Mucosa of descending colon (tissue), 3 donors: Measurements from ENCODE around the gene OR2AT4. TPM values are rescaled to one million over a fixed set of nuclear protein-coding genes. Genes with fewer than 3 reads are reported as not detected.

Experiments used
- ATAC-seq: fragments of 200-7000 bp; cut with Tn5 transposase; one replicate; pipeline ENCODE4 v1.9.1; 2020; ENCODE audit warnings: mild to moderate bottlenecking, moderate library complexity
- DNase-seq, 3 donors: peaks; one replicate each; pipeline ENCODE4 v3.0.0-alpha.2; 2020
- H3K36me3 ChIP-seq: fragments of 200-600 bp; one replicate; pipeline ENCODE4 v1.8.0; 2021; ENCODE audit warnings: low read depth, mild to moderate bottlenecking
- H3K4me1 ChIP-seq: fragments of 200-600 bp; one replicate; pipeline ENCODE4 v1.8.0; 2021; ENCODE audit warnings: low read depth, mild to moderate bottlenecking
- H3K4me3 ChIP-seq: fragments of 200-600 bp; one replicate; pipeline ENCODE4 v1.8.0; 2021; ENCODE audit warnings: mild to moderate bottlenecking
- H3K9me3 ChIP-seq: fragments of 200-600 bp; one replicate; pipeline ENCODE4 v1.8.0; 2021; ENCODE audit warnings: mild to moderate bottlenecking
- intact Hi-C, 2 donors: fragments of 100-400 bp; cut with DNase I in 1 of 2; cut with micrococcal nuclease in 1 of 2; formaldehyde crosslinking; loops; one replicate each; pipeline versions ENCODE4 v1.11.0 to v1.11.1; 2022; cut with DNase I, micrococcal nuclease
- total RNA-seq, 3 donors: library from RNA; stranded (reverse); fragmentation: NEBNext Ultra II Directional in 2 of 3; extraction: Animal tissue kit (Norgen Biotek cat#: 25700) in 2 of 3; gene quantifications; one replicate each; pipeline versions ENCODE4 v1.2.1 to v1.2.4, GENCODE V29; 2021 to 2023
- TF ChIP-seq, protein P1 (sequence below): fragments of 200-600 bp; IDR thresholded peaks from one replicate; pipeline ENCODE4 v1.8.0; 2022; ENCODE audit warnings: antibody characterized with exemption, mild to moderate bottlenecking
- donor health status: DM: no; HTN: no; CAD: no; lungs with moderate emphysema.
- donor health status: DM: no; HTN: no; CAD: no.
- donor health status: DM: no; HTN: yes; CAD: no.

OR2AT4 gene
- total RNA-seq, 3 donors from 2014 or later = not detected

DNA sequence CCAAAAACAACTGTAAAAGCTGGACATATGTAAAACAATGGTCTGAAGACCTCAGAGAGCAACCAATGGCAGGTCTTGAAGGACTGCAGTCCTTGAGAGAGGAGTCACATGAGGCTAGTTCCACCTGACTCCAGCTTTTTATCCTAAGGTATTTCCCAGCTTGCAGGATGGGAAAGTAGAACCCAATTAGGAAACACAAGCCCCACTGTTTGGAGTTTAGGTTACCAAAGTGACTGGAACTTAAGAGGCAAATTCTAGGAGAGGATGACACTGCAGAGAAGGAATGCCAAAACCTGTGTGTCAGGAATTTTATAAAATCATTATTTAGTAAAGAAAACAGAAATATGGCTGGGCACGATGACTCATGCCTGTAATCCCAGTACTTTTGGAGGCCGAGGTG is 18.4 kb downstream of the OR2AT4 start:
- TF ChIP-seq, protein P1, sequence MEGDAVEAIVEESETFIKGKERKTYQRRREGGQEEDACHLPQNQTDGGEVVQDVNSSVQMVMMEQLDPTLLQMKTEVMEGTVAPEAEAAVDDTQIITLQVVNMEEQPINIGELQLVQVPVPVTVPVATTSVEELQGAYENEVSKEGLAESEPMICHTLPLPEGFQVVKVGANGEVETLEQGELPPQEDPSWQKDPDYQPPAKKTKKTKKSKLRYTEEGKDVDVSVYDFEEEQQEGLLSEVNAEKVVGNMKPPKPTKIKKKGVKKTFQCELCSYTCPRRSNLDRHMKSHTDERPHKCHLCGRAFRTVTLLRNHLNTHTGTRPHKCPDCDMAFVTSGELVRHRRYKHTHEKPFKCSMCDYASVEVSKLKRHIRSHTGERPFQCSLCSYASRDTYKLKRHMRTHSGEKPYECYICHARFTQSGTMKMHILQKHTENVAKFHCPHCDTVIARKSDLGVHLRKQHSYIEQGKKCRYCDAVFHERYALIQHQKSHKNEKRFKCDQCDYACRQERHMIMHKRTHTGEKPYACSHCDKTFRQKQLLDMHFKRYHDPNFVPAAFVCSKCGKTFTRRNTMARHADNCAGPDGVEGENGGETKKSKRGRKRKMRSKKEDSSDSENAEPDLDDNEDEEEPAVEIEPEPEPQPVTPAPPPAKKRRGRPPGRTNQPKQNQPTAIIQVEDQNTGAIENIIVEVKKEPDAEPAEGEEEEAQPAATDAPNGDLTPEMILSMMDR = no peak
- H3K4me3 ChIP-seq = no peak overlapping the region
- intact Hi-C loops = no loop called here
- H3K36me3 ChIP-seq = no peaks in the 10 kb centered on the region
- no peak for ATAC-seq
- H3K4me1 ChIP-seq = no peaks in the 10 kb centered on the region
- no peaks in the 10 kb centered on the region for H3K9me3 ChIP-seq
- DNase-seq = no peak

DNA sequence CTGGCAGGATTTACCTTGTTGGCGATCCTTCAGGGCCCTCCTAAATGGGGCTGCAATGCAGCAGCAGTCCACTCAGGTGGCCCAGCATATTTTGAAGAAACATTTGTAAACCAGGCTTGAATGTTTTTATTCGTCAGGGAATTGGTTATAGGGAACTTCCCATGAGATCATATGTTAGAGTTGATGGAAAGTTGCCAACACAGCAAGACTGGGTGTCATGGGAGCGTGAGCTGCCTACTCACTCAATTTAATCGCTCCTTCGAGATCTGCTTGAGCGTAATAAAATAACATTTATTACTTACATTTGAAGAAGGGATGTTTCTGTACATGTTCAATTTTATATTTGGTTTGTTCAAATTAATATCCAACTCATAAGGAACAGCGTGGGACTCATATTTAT is 19.4 kb downstream of the OR2AT4 start:
- intact Hi-C loops = no loop called here
- ATAC-seq = no peak

DNA sequence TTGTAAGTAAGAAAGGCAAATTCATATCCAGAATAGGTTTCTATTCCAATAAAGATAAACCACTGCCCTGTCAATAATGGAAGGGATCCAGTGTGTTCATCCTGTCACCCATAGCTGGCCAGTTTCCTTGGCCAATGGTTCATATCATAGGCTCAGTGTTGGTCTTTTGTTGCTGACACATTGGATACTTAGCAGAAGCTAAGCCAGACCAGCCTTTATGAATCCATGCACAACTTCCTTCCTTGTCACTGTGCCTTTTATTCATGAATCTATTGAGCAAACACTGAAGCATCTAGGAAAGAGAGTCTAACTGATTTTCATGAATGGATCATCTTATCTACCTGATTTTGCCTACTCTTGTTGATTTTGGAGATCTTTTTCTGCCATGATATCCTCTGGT is 20.0 kb downstream of the OR2AT4 start:
- intact Hi-C loops = no loop called here
- H3K36me3 ChIP-seq = no peaks in the 10 kb centered on the region
- DNase-seq (no peak), ATAC-seq (no peak)
- H3K4me3 ChIP-seq = no peak overlapping the region
- TF ChIP-seq, protein P1 = no peak
- no peaks in the 10 kb centered on the region for H3K9me3 ChIP-seq
- H3K4me1 ChIP-seq = no peaks in the 10 kb centered on the region

More for the DNA sequence above, 19.4 kb downstream of the OR2AT4 start:
- TF ChIP-seq, protein P1 = no peak
- Histone ChIP-seq H3K4me1 (no peaks in the 10 kb centered on the region), H3K9me3 (no peaks in the 10 kb centered on the region), H3K36me3 (no peaks in the 10 kb centered on the region), H3K4me3 (no peak overlapping the region)
- no peak for DNase-seq

DNA sequence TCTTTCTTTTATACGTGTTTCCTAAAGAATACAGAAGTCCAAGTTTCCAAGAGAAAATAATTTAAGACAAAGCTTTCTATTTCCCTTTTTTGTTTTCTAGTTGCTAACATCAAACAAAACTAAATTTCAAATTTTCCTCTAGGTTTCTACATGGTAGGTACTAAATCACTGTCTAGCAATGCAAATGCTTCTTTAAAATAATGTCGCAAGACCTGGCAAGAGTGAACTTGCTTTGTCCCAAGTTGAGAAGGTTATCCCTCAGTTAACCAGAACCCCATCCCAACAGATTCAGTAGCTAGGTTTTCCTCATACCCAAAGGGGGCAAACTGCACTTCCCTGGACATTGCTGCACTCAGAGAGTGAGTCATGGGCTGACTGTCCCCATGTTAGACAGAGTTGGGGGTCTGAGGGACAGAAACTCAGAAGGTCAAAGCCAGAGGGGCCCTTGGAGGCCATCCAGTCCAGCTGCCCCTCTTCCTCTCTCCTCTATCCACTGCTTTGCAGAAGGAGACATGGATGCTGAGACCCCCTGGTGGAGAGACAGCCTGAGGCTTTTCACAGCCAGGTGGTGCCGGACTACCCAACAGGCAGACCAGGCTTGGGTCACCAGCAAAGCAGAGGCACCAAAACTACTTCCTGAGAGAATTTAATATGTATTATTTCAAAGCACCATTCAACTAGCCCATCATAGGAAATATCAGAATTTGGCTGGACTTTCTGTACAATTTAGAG is 23.1 kb downstream of the OR2AT4 start:
- no peak for DNase-seq
- no peak overlapping the region for H3K4me3 ChIP-seq
- TF ChIP-seq, protein P1 = no peak
- H3K4me1 ChIP-seq = no peaks in the 10 kb centered on the region
- no peaks in the 10 kb centered on the region for H3K9me3 ChIP-seq
- no peaks in the 10 kb centered on the region for H3K36me3 ChIP-seq
- intact Hi-C loops = no loop called here
- ATAC-seq = no peak

DNA sequence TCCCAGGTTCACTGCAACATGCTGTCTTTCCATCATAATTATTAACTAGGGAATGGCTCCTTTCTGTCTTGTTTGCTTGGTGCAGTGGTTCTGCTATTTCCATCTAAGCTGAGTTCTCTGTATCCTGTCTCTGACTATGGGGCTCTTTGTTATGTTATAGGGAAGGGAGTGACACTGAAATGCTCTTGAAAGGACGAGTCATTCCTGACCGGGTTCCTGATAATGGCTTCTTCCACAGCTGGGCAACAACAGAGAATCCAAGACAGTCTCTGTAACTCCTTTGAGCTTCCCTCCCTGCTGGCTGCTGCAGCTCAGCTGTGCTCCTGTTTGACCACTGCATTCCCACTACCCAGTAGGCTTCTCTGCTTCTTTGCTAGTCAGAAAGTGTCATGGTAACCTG is 24.1 kb downstream of the OR2AT4 start:
- TF ChIP-seq, protein P1 = no peak
- intact Hi-C loops = no loop called here
- no peaks in the 10 kb centered on the region for H3K9me3 ChIP-seq
- ATAC-seq (no peak), DNase-seq (no peak)
- no peak overlapping the region for H3K4me3 ChIP-seq
- no peaks in the 10 kb centered on the region for H3K36me3 ChIP-seq
- H3K4me1 ChIP-seq = no peaks in the 10 kb centered on the region
